ENCODE measurements around the gene LAMA4.

Gene LAMA4

DNA sequence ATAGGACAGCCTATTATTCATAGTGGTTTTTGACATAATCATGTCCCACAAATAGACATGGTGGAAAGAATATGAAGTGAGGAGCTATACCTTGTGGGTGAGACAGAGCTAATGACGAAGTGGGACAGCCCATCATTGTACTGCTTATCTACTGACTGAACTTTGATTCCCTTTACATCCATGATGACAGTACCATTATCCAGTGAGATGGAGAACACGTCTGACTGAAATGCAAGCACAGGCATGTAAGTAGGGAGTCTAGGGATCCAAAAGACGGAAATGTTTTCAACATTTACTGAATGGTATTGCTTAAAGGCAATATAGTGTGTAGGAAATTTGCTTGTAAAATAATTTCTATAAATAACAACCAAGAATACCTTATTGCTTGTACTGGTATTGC lies 123.5 kb downstream of the LAMA4 start:
- H3K36me3 ChIP-seq (ENCODE audit: control insufficient read depth in 1 of 2, insufficient read depth in 2 of 2, low read length in 2 of 2), result peaks cover 41 to 89% of the 10 kb centered on the region in 2 donors

DNA sequence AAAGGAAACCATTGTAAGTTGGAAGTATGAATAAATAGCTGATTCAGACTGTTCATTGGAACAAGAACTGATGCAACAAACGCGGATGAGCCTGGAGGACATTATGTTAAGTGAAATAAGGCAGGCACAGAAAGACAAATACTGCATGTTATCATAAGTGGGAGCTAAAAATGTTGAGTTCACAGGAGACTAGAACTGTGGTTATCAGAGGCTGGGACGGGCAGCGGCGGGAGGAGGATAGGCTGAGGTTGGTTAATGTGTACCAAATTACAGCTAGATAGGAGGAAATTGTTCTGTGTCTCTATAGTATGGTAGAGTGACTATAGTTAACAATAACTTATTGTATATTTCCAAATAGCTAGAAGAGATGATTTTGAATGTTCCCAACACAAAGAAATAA lies 126.2 kb downstream of the LAMA4 start:
- no peaks in the 10 kb centered on the region for H3K9me3 ChIP-seq (ENCODE audit: control insufficient read depth in 1 of 2, low read length in 2 of 2)
- peaks cover 34 to 81% of the 10 kb centered on the region in 2 donors for H3K36me3 ChIP-seq (ENCODE audit: control insufficient read depth in 1 of 2, insufficient read depth in 2 of 2, low read length in 2 of 2)
- no peak overlapping the region for H3K4me3 ChIP-seq (ENCODE audit: low read depth in 1 of 2, low read length in 2 of 2)
- no peaks in the 10 kb centered on the region for H3K27me3 ChIP-seq (ENCODE audit: low read depth, low read length)
- no peak overlapping the region for H3K27ac ChIP-seq (ENCODE audit: low read length)
- no peaks in the 10 kb centered on the region for H3K4me1 ChIP-seq (ENCODE audit: control insufficient read depth in 1 of 2, insufficient read depth in 2 of 2, low read length in 2 of 2)

More for the DNA sequence above, 123.5 kb downstream of the LAMA4 start:
- H3K4me3 ChIP-seq (ENCODE audit: low read depth in 1 of 2, low read length in 2 of 2), result no peak overlapping the region
- H3K9me3 ChIP-seq (ENCODE audit: control insufficient read depth in 1 of 2, low read length in 2 of 2), result no peaks in the 10 kb centered on the region
- no peak overlapping the region for H3K27ac ChIP-seq (ENCODE audit: low read length)
- H3K27me3 ChIP-seq (ENCODE audit: low read depth, low read length), result no peaks in the 10 kb centered on the region
- no peaks in the 10 kb centered on the region for H3K4me1 ChIP-seq (ENCODE audit: control insufficient read depth in 1 of 2, insufficient read depth in 2 of 2, low read length in 2 of 2)

DNA sequence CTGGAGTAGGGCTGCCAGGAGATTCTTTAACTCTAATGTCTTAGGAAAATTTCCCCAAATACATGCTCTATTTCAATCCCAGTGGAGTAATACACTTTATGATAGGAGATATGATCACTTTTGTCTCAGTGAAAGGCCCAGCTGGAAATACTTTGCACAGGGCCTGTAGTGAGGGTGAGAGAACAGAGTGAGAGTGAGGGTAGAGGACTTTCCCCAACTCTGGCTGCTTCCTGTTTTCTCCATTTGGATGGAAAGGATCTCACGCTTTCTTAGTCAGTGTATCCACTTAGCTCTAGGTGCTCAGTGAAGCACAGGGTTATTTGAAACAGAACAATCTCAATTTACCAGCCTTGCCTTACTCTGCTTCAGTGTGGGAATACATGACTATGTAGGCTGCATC lies 130.4 kb downstream of the LAMA4 start:
- no peaks in the 10 kb centered on the region for H3K9me3 ChIP-seq (ENCODE audit: control insufficient read depth in 1 of 2, low read length in 2 of 2)
- no peaks in the 10 kb centered on the region for H3K27me3 ChIP-seq (ENCODE audit: low read depth, low read length)
- H3K4me3 ChIP-seq (ENCODE audit: low read depth in 1 of 2, low read length in 2 of 2), result no peak overlapping the region
- peaks cover 32 to 78% of the 10 kb centered on the region in 2 donors for H3K36me3 ChIP-seq (ENCODE audit: control insufficient read depth in 1 of 2, insufficient read depth in 2 of 2, low read length in 2 of 2)
- no peaks in the 10 kb centered on the region for H3K4me1 ChIP-seq (ENCODE audit: control insufficient read depth in 1 of 2, insufficient read depth in 2 of 2, low read length in 2 of 2)
- no peak overlapping the region for H3K27ac ChIP-seq (ENCODE audit: low read length)

DNA sequence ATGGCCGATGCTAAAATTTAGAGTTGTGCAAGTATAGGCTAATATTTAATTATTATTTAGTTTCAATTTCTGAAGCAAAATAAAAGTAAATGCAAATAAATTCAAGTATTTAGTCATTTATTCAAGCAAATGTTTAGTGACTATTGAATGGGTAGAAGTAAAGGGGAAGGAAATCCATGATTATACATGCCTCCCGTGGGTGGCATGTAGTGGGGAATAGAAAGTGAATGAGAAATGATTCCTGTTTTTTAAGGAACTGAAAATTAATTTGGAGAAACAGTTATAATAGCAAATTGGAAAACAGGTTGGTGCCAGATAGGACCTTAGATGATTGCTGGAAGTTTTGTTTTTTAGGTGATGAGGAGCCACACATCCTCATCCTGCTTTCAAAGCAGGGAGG lies 131.6 kb downstream of the LAMA4 start:
- Histone ChIP-seq H3K4me3 (ENCODE audit: low read depth in 1 of 2, low read length in 2 of 2) (no peak overlapping the region), H3K27me3 (ENCODE audit: low read depth, low read length) (no peaks in the 10 kb centered on the region), H3K27ac (ENCODE audit: low read length) (no peak overlapping the region), H3K9me3 (ENCODE audit: control insufficient read depth in 1 of 2, low read length in 2 of 2) (no peaks in the 10 kb centered on the region), H3K36me3 (ENCODE audit: control insufficient read depth in 1 of 2, insufficient read depth in 2 of 2, low read length in 2 of 2) (peaks cover 31 to 77% of the 10 kb centered on the region in 2 donors), H3K4me1 (ENCODE audit: control insufficient read depth in 1 of 2, insufficient read depth in 2 of 2, low read length in 2 of 2) (no peaks in the 10 kb centered on the region)

DNA sequence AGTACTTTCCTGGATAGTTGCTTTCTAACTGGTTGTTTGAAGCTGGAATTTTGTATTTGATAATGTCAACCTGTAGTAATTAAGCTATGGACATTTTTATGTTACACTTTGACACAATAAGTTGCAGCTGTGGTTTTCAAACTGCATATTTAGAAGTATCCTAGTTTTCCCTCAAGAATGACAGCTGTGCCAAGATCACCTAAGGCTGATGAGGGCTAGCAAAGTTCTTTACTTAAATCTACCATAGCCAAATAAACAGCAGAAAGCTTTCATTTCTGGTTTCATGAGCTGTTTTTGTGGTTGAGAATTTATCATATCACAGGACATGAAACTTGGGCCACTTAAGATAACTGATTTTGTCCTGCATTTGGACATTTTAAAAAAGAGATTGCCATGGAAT lies 136.3 kb downstream of the LAMA4 start:
- Histone ChIP-seq H3K9me3 (ENCODE audit: control insufficient read depth in 1 of 2, low read length in 2 of 2) (no peaks in the 10 kb centered on the region), H3K4me3 (ENCODE audit: low read depth in 1 of 2, low read length in 2 of 2) (no peak overlapping the region), H3K4me1 (ENCODE audit: control insufficient read depth in 1 of 2, insufficient read depth in 2 of 2, low read length in 2 of 2) (peaks cover 0 to 17% of the 10 kb centered on the region in 2 donors), H3K27me3 (ENCODE audit: low read depth, low read length) (no peaks in the 10 kb centered on the region), H3K36me3 (ENCODE audit: control insufficient read depth in 1 of 2, insufficient read depth in 2 of 2, low read length in 2 of 2) (peaks cover 30 to 82% of the 10 kb centered on the region in 2 donors), H3K27ac (ENCODE audit: low read length) (no peak overlapping the region)

DNA sequence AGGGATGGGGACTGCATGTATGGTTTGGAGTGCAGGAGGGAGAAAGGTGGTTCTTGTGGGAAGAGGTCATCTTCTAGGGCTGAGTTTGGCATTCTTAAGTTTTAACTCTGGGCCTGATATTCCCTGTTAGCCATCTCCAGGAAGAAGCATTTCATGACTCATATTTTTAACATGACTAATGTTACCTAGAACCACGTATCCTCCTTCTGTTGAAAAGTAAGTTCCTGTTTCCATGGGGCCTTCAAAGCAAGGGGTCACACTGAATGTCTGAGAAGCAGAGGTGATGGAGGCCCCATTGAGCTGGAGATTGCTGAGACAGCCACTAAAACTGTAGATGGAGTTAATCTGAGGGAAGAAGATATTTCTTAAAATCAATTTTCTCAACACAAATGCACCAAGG lies 136.8 kb downstream of the LAMA4 start:
- peaks cover 0 to 22% of the 10 kb centered on the region in 2 donors for H3K4me1 ChIP-seq (ENCODE audit: control insufficient read depth in 1 of 2, insufficient read depth in 2 of 2, low read length in 2 of 2)
- no peaks in the 10 kb centered on the region for H3K27me3 ChIP-seq (ENCODE audit: low read depth, low read length)
- H3K36me3 ChIP-seq (ENCODE audit: control insufficient read depth in 1 of 2, insufficient read depth in 2 of 2, low read length in 2 of 2), result peaks cover 30 to 83% of the 10 kb centered on the region in 2 donors
- no peak overlapping the region for H3K27ac ChIP-seq (ENCODE audit: low read length)
- no peaks in the 10 kb centered on the region for H3K9me3 ChIP-seq (ENCODE audit: control insufficient read depth in 1 of 2, low read length in 2 of 2)
- no peak overlapping the region for H3K4me3 ChIP-seq (ENCODE audit: low read depth in 1 of 2, low read length in 2 of 2)

DNA sequence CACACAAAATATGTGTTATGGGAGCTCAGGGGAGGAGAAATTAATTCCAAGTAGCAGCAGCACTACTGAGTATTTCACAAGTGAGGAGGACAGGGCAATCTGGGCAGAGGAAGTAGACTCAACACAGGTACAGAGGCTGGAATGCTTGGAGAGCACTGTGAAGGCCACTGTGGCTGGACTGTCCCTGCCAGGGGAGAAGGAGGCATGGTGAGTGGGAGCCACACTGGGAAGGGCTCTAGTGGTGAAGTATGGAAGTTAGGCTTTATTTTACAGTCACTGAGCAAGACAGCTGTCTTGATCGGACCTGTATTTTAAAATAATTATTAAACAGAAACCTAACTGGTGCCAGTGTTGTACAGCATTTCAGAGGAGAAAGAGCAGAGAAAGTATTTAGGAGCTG lies 138.1 kb downstream of the LAMA4 start:
- Histone ChIP-seq H3K36me3 (ENCODE audit: control insufficient read depth in 1 of 2, insufficient read depth in 2 of 2, low read length in 2 of 2) (peaks cover 30 to 84% of the 10 kb centered on the region in 2 donors), H3K4me1 (ENCODE audit: control insufficient read depth in 1 of 2, insufficient read depth in 2 of 2, low read length in 2 of 2) (peaks cover 0 to 25% of the 10 kb centered on the region in 2 donors), H3K4me3 (ENCODE audit: low read depth in 1 of 2, low read length in 2 of 2) (no peak overlapping the region), H3K27me3 (ENCODE audit: low read depth, low read length) (no peaks in the 10 kb centered on the region), H3K27ac (ENCODE audit: low read length) (no peak overlapping the region), H3K9me3 (ENCODE audit: control insufficient read depth in 1 of 2, low read length in 2 of 2) (no peaks in the 10 kb centered on the region)

DNA sequence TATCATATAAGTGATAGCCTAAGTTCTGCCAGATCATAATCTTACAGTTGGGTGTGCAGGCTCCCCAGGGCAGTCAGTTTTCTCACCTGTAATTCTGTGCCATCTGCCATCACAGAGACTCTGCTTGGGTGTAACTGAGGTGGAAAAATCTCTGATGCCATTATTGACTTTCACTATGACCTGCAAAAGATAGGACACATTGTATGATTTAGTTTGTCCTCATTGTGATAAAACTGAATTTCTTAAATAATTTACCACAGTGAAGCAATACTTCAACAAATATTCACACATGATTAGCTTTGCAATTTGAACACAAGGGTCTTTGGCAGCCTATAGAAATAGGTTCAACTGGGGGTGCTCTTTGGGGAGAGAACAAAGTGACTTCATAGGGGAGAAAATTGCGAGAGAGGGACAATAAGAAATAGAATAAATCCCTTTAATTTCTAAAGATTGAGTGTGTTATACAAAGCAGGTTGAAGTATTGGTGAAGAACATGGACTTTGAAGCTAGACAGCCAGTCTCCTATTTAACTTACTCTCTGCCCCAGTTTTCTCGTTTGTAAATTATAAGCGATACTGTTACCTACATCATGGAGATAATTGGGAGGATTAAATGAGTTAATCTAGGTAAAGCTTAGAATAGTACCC lies 139.7 kb downstream of the LAMA4 start:
- H3K36me3 ChIP-seq (ENCODE audit: control insufficient read depth in 1 of 2, insufficient read depth in 2 of 2, low read length in 2 of 2), result peaks cover 24 to 70% of the 10 kb centered on the region in 2 donors

DNA sequence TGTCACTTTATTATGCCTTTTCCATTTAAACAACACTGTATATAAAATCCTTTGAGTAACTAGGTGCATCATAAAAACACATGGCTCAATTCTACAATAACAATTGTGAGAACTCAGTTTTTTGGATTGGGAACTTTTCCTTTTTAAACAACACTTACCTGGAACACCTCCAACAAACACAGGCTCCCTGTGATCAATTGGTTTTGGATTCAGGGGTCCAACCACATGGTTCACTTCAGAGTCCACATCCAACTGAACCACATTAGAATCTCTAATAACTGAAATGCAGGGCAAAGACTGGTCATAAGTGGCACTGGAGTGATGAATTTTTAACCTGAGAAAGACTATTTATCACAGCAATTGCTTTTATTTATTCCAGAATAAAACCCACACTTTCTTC lies 140.4 kb downstream of the LAMA4 start:
- Histone ChIP-seq H3K27ac (ENCODE audit: low read length) (no peak overlapping the region), H3K36me3 (ENCODE audit: control insufficient read depth in 1 of 2, insufficient read depth in 2 of 2, low read length in 2 of 2) (peaks cover 19 to 62% of the 10 kb centered on the region in 2 donors), H3K4me1 (ENCODE audit: control insufficient read depth in 1 of 2, insufficient read depth in 2 of 2, low read length in 2 of 2) (peaks cover 0 to 37% of the 10 kb centered on the region in 2 donors), H3K4me3 (ENCODE audit: low read depth in 1 of 2, low read length in 2 of 2) (no peak overlapping the region), H3K9me3 (ENCODE audit: control insufficient read depth in 1 of 2, low read length in 2 of 2) (no peaks in the 10 kb centered on the region), H3K27me3 (ENCODE audit: low read depth, low read length) (no peaks in the 10 kb centered on the region)

More for the DNA sequence above, 139.7 kb downstream of the LAMA4 start:
- H3K4me3 ChIP-seq (ENCODE audit: low read depth in 1 of 2, low read length in 2 of 2), result no peak overlapping the region
- no peaks in the 10 kb centered on the region for H3K27me3 ChIP-seq (ENCODE audit: low read depth, low read length)
- no peak overlapping the region for H3K27ac ChIP-seq (ENCODE audit: low read length)
- no peaks in the 10 kb centered on the region for H3K9me3 ChIP-seq (ENCODE audit: control insufficient read depth in 1 of 2, low read length in 2 of 2)
- H3K4me1 ChIP-seq (ENCODE audit: control insufficient read depth in 1 of 2, insufficient read depth in 2 of 2, low read length in 2 of 2), result peaks cover 0 to 37% of the 10 kb centered on the region in 2 donors

DNA sequence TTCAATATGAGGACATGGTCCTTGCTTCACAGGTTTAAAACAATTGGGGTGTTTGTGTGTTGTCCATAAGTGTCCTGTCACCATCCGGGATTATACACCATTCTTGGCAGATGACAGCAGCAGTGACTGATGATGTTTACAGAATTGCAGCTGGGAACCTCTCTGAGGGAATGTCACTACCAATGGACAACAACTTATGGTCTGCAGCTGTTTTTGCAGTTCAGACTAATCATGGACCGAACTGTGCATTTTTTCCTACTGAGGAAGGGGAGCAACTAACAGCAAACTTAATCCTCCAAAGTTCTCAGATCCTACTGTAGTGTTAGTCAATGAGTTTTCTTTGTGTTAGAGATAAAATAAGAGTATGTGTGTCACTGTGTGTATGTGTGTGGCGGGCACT lies 140.9 kb downstream of the LAMA4 start:
- peaks cover 18 to 58% of the 10 kb centered on the region in 2 donors for H3K36me3 ChIP-seq (ENCODE audit: control insufficient read depth in 1 of 2, insufficient read depth in 2 of 2, low read length in 2 of 2)
- H3K4me1 ChIP-seq (ENCODE audit: control insufficient read depth in 1 of 2, insufficient read depth in 2 of 2, low read length in 2 of 2), result peaks cover 0 to 37% of the 10 kb centered on the region in 2 donors

DNA sequence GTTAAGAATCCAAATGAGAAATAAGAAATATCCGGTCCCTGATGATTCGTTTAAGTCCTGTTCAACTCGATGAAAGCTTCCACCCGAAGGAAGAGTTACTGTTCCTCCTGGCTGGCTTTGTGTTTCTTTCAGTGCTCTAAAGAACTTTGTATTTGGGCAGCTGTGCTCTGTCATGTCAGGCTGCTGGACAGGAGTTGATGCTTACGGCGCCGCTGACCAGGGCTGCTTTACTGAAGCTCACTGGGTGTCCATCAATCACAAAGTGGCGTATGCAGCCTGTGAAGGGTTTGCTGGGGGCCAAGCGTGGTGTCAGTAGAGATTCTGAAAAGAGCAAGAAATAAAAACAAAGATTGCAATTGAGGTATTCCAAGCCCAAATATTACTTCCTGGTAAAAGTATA lies 145.1 kb downstream of the LAMA4 start:
- Histone ChIP-seq H3K27ac (ENCODE audit: low read length) (no peak overlapping the region), H3K4me3 (ENCODE audit: low read depth in 1 of 2, low read length in 2 of 2) (no peak overlapping the region), H3K36me3 (ENCODE audit: control insufficient read depth in 1 of 2, insufficient read depth in 2 of 2, low read length in 2 of 2) (peaks cover 16 to 39% of the 10 kb centered on the region in 2 donors), H3K27me3 (ENCODE audit: low read depth, low read length) (no peaks in the 10 kb centered on the region), H3K9me3 (ENCODE audit: control insufficient read depth in 1 of 2, low read length in 2 of 2) (no peaks in the 10 kb centered on the region), H3K4me1 (ENCODE audit: control insufficient read depth in 1 of 2, insufficient read depth in 2 of 2, low read length in 2 of 2) (peaks cover 0 to 31% of the 10 kb centered on the region in 2 donors)

More for the DNA sequence above, 140.9 kb downstream of the LAMA4 start:
- H3K27me3 ChIP-seq (ENCODE audit: low read depth, low read length), result no peaks in the 10 kb centered on the region
- no peaks in the 10 kb centered on the region for H3K9me3 ChIP-seq (ENCODE audit: control insufficient read depth in 1 of 2, low read length in 2 of 2)
- no peak overlapping the region for H3K27ac ChIP-seq (ENCODE audit: low read length)
- no peak overlapping the region for H3K4me3 ChIP-seq (ENCODE audit: low read depth in 1 of 2, low read length in 2 of 2)

DNA sequence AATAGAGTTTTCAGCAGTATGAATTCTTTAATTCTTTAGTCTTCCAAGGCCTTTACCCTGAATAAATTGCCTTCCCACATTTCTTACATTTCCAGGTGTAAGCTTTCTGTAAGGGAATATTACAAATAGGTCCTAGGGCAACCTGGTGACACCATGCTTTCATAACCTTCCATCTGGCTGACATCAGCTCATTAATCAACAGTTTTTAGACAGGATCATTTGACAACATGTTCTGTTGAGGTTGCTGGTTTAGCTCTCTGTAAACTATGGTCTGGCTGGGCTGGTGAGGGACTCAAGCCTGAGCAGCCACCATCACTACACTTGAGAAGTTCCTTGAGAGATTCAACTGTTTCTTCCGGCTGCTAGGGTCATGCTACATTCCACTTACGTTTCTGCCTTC lies 147.8 kb downstream of the LAMA4 start:
- H3K27ac ChIP-seq (ENCODE audit: low read length), result no peak overlapping the region
- H3K9me3 ChIP-seq (ENCODE audit: control insufficient read depth in 1 of 2, low read length in 2 of 2), result no peaks in the 10 kb centered on the region
- peaks cover 0 to 12% of the 10 kb centered on the region in 2 donors for H3K4me1 ChIP-seq (ENCODE audit: control insufficient read depth in 1 of 2, insufficient read depth in 2 of 2, low read length in 2 of 2)
- peaks cover 11 to 21% of the 10 kb centered on the region in 2 donors for H3K36me3 ChIP-seq (ENCODE audit: control insufficient read depth in 1 of 2, insufficient read depth in 2 of 2, low read length in 2 of 2)
- H3K27me3 ChIP-seq (ENCODE audit: low read depth, low read length), result no peaks in the 10 kb centered on the region
- no peak overlapping the region for H3K4me3 ChIP-seq (ENCODE audit: low read depth in 1 of 2, low read length in 2 of 2)
